ENCODE results near the gene TTC22. TPM values are rescaled to one million over a fixed set of nuclear protein-coding genes. Genes with fewer than 3 reads are reported as not detected.

Gene TTC22
- total RNA-seq, 2 donors from 2014 or later, result 12.2 to 15.6 TPM

GRCh38 chr1:54806931-54807611 lies 5.9 kb upstream of the TTC22 start:
- TF ChIP-seq POLR2A (IDR thresholded peaks at IDR 0.05) (no peak), CTCF (IDR thresholded peaks at IDR 0.05) (no peak)
- H3K4me1 ChIP-seq, result peaks cover 7% of the 10 kb centered on the region
- H3K4me3 ChIP-seq, result no peak overlapping the region
- DNase-seq (peak in 1 of 4 donors; percentile 8), ATAC-seq (no peak)
- H3K27me3 ChIP-seq, result no peaks in the 10 kb centered on the region
- no peaks in the 10 kb centered on the region for H3K36me3 ChIP-seq (replicated peaks in 1 of 2; ENCODE audit: insufficient read depth in 1 of 2, low read depth in 2 of 2)
- intact Hi-C loops (cut with DNase I), result no loop called here
- no peak overlapping the region for H3K27ac ChIP-seq
- 86 to 89% methylated on average over 5 to 11 of the region's 11 CpGs for WGBS, 2 donors
- H3K9me3 ChIP-seq, result no peaks in the 10 kb centered on the region

GRCh38 chr1:54805981-54806381 lies 4.9 kb upstream of the TTC22 start:
- H3K4me1 ChIP-seq, result peaks cover 13% of the 10 kb centered on the region
- ATAC-seq (no peak), DNase-seq (no peak)
- no peaks in the 10 kb centered on the region for H3K27me3 ChIP-seq
- H3K27ac ChIP-seq, result no peak overlapping the region
- intact Hi-C loops (cut with DNase I), result no loop called here
- TF ChIP-seq CTCF (IDR thresholded peaks at IDR 0.05) (no peak), POLR2A (IDR thresholded peaks at IDR 0.05) (no peak)
- no peak overlapping the region for H3K4me3 ChIP-seq
- H3K9me3 ChIP-seq, result no peaks in the 10 kb centered on the region
- 74 to 77% methylated on average over 26 to 35 of the region's 35 CpGs for WGBS, 2 donors
- H3K36me3 ChIP-seq (replicated peaks in 1 of 2; ENCODE audit: insufficient read depth in 1 of 2, low read depth in 2 of 2), result no peaks in the 10 kb centered on the region

- DNase-seq, result peak in 1 of 4 donors; percentile 3
- TF ChIP-seq POLR2A (IDR thresholded peaks at IDR 0.05), result no peak
- TF ChIP-seq CTCF (IDR thresholded peaks at IDR 0.05), result no peak
- Histone ChIP-seq H3K4me3 (no peak overlapping the region), H3K27me3 (no peaks in the 10 kb centered on the region), H3K4me1 (peaks cover 16% of the 10 kb centered on the region), H3K27ac (no peak overlapping the region), H3K36me3 (replicated peaks in 1 of 2; ENCODE audit: insufficient read depth in 1 of 2, low read depth in 2 of 2) (no peaks in the 10 kb centered on the region), H3K9me3 (no peaks in the 10 kb centered on the region)
- ATAC-seq, result no peak
- intact Hi-C loops (cut with DNase I), result no loop called here
- WGBS, 2 donors, result 86 to 92% methylated on average over 1 to 3 of the region's 3 CpGs
Observed at GRCh38 chr1:54805466-54805865, 4.3 kb upstream of the TTC22 start.

GRCh38 chr1:54804471-54805132 lies 3.5 kb upstream of the TTC22 start:
- TF ChIP-seq POLR2A (IDR thresholded peaks at IDR 0.05) (no peak), CTCF (IDR thresholded peaks at IDR 0.05) (no peak)
- 62 to 76% methylated on average over 3 to 6 of the region's 6 CpGs for WGBS, 2 donors
- ATAC-seq (no peak), DNase-seq (peak in 1 of 4 donors; percentile 3)
- Histone ChIP-seq H3K4me1 (peaks cover 25% of the 10 kb centered on the region), H3K4me3 (no peak overlapping the region), H3K36me3 (replicated peaks in 1 of 2; ENCODE audit: insufficient read depth in 1 of 2, low read depth in 2 of 2) (no peaks in the 10 kb centered on the region), H3K9me3 (no peaks in the 10 kb centered on the region), H3K27ac (peak overlapping the region in 1 of 4 donors; percentile 48), H3K27me3 (no peaks in the 10 kb centered on the region)
- intact Hi-C loops (cut with DNase I), result no loop called here
